Measurements from ENCODE around the gene SLC9C1.

DNA sequence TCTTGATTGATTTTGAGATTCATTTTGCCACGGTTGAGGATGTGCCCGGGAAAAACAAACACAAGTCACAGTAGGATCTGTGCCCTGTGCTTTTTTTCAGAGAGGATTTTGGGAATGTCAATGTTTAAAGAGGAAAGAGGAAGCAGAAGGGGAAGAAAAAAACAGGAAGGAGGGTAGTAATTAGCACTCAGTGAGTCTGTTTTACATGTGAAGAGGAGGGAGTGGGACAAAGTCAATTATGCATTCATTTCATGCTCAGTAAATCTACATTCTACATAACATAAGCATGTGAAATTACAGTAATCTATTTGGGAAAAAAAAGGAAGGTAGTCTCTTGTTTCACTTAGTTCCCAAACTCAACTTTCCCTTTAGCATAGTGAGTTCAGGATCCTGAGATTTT is 20.6 kb upstream of the SLC9C1 start:
- TF ChIP-seq GATA2 (IDR thresholded peaks at IDR 0.05; ENCODE audit: low read depth, low read length) (no peak), GATA3 (IDR thresholded peaks at IDR 0.05; ENCODE audit: low read depth, low read length) (no peak)

Data from SH-SY5Y (cell line).